Activated CD4-positive, alpha-beta T cell treated with anti-CD3 and anti-CD28 coated beads, Interleukin-2, amount 50 U/mL, for 24 hours (primary cell): ENCODE data around the gene DPP8.
"Not testable (repeated sequence)": the region's sequence is repeated elsewhere in the genome, so short reads cannot be mapped to it uniquely, and the experiment has no call there.

ENCODE experiments used
- DNase-seq, 2 donors: peaks; one replicate each; pipeline ENCODE4 v3.0.0-alpha.2; 2020; ENCODE audit warnings: low read depth in 1 of 2, low spot score in 1 of 2

The DPP8 gene

GRCh38 chr15:65525622-65526021 is 8.1 kb upstream of the DPP8 start:
- DNase-seq, result no peak

GRCh38 chr15:65524226-65524625 is 6.7 kb upstream of the DPP8 start:
- no peak for DNase-seq

- DNase-seq, result no peak
Measured at GRCh38 chr15:65521350-65521749, 3.9 kb upstream of the DPP8 start.

GRCh38 chr15:65518633-65519285 is 1.3 kb upstream of the DPP8 start:
- DNase-seq, result no peak

- no peak for DNase-seq
Measured at GRCh38 chr15:65517866-65518207, 348 bp upstream of the DPP8 start.

- DNase-seq, result no peak
Measured at GRCh38 chr15:65512807-65513416, 4.6 kb downstream of the DPP8 start.

GRCh38 chr15:65512189-65512588 is 5.3 kb downstream of the DPP8 start:
- DNase-seq, result no peak

GRCh38 chr15:65509321-65509720 is 8.2 kb downstream of the DPP8 start:
- DNase-seq, result no peak

GRCh38 chr15:65494076-65494475 is 23.4 kb downstream of the DPP8 start:
- DNase-seq, result no peak

GRCh38 chr15:65484876-65485275 is 32.6 kb downstream of the DPP8 start:
- no peak for DNase-seq

- DNase-seq, result no peak
Measured at GRCh38 chr15:65476903-65477302, 40.6 kb downstream of the DPP8 start.

GRCh38 chr15:65470866-65471265 is 46.6 kb downstream of the DPP8 start:
- no peak for DNase-seq

- no peak for DNase-seq
Measured at GRCh38 chr15:65468229-65468909, 49.1 kb downstream of the DPP8 start.

GRCh38 chr15:65466901-65467300 is 50.6 kb downstream of the DPP8 start:
- DNase-seq, result no peak

- DNase-seq, result not testable (repeated sequence)
Measured at GRCh38 chr15:65463096-65463495, 54.4 kb downstream of the DPP8 start.

GRCh38 chr15:65460741-65461347 is 56.6 kb downstream of the DPP8 start:
- peak in 1 of 2 donors; percentile 27 for DNase-seq

GRCh38 chr15:65455256-65455655 is 62.2 kb downstream of the DPP8 start:
- DNase-seq, result not testable (repeated sequence)

GRCh38 chr15:65451989-65452388 is 65.5 kb downstream of the DPP8 start:
- no peak for DNase-seq

GRCh38 chr15:65450556-65450955 is 66.9 kb downstream of the DPP8 start:
- no peak for DNase-seq

- no peak for DNase-seq
Measured at GRCh38 chr15:65447145-65447544, 70.3 kb downstream of the DPP8 start.

GRCh38 chr15:65434201-65434600 is 83.3 kb downstream of the DPP8 start:
- no peak for DNase-seq

GRCh38 chr15:65431731-65432130 is 85.8 kb downstream of the DPP8 start:
- no peak for DNase-seq
